Liver (tissue), 3 donors: ENCODE data around the gene EXOSC10.

Experiments
- EGR1 ChIP-seq, 2 donors: IDR thresholded peaks; 2 replicates each; pipeline ENCODE4 v1.6.1; 2016 to 2018; ENCODE audit warnings: antibody characterized with exemption in 2 of 2, low read depth in 2 of 2
- FOXA1 ChIP-seq: IDR thresholded peaks from 2 replicates; pipeline ENCODE4 v1.6.1; 2016; ENCODE audit warnings: antibody characterized with exemption
- FOXA2 ChIP-seq: IDR thresholded peaks from 2 replicates; pipeline ENCODE4 v1.6.1; 2016; ENCODE audit warnings: antibody characterized with exemption
- JUND ChIP-seq, 2 donors: IDR thresholded peaks; 2 replicates each; pipeline ENCODE4 v1.6.1; 2016; ENCODE audit warnings: antibody characterized with exemption in 2 of 2
- MAX ChIP-seq: IDR thresholded peaks from 2 replicates; pipeline ENCODE4 v1.6.1; 2016; ENCODE audit warnings: antibody characterized with exemption
- RAD21 ChIP-seq, 2 donors: IDR thresholded peaks; 2 replicates each; pipeline ENCODE4 v1.6.1; 2016; ENCODE audit warnings: antibody characterized with exemption in 2 of 2, mild to moderate bottlenecking in 2 of 2
- SP1 ChIP-seq: IDR thresholded peaks from 2 replicates; pipeline ENCODE4 v1.6.1; 2018; ENCODE audit warnings: antibody characterized with exemption, mild to moderate bottlenecking
- TAF1 ChIP-seq: conservative IDR thresholded peaks from 2 replicates; pipeline ENCODE4 v1.6.1; 2016; ENCODE audit warnings: antibody characterized with exemption, mild to moderate bottlenecking
- YY1 ChIP-seq: IDR thresholded peaks from 2 replicates; pipeline ENCODE4 v1.6.1; 2016; ENCODE audit warnings: antibody characterized with exemption, mild to moderate bottlenecking
- ZBTB33 ChIP-seq: IDR thresholded peaks from 2 replicates; pipeline ENCODE4 v1.6.1; 2016; ENCODE audit warnings: antibody characterized with exemption
- TF ChIP-seq, protein P1 (sequence below): fragments of 150-350 bp; IDR thresholded peaks from 2 replicates; pipeline ENCODE4 v1.5.1; 2017; ENCODE audit warnings: improper control_type of control experiment, low read depth, low read length; ENCODE audit not compliant: missing input control
- TF ChIP-seq, protein P2 (sequence below): IDR thresholded peaks from 2 replicates; pipeline ENCODE4 v1.6.1; 2016; ENCODE audit warnings: antibody characterized with exemption, mild to moderate bottlenecking
- donor health status: healthy.
- donor health status: healthy.

- TF ChIP-seq EGR1 (IDR thresholded peaks at IDR 0.05; ENCODE audit: low read depth in 2 of 2) (no peak), MAX (no peak), JUND (IDR thresholded peaks at IDR 0.05) (no peak), YY1 (no peak), ZBTB33 (no peak), TAF1 (no peak), RAD21 (IDR thresholded peaks at IDR 0.05) (no peak), SP1 (no peak), FOXA2 (no peak), FOXA1 (no peak)
- TF ChIP-seq, protein P1, sequence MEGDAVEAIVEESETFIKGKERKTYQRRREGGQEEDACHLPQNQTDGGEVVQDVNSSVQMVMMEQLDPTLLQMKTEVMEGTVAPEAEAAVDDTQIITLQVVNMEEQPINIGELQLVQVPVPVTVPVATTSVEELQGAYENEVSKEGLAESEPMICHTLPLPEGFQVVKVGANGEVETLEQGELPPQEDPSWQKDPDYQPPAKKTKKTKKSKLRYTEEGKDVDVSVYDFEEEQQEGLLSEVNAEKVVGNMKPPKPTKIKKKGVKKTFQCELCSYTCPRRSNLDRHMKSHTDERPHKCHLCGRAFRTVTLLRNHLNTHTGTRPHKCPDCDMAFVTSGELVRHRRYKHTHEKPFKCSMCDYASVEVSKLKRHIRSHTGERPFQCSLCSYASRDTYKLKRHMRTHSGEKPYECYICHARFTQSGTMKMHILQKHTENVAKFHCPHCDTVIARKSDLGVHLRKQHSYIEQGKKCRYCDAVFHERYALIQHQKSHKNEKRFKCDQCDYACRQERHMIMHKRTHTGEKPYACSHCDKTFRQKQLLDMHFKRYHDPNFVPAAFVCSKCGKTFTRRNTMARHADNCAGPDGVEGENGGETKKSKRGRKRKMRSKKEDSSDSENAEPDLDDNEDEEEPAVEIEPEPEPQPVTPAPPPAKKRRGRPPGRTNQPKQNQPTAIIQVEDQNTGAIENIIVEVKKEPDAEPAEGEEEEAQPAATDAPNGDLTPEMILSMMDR = no peak
- TF ChIP-seq, protein P2, sequence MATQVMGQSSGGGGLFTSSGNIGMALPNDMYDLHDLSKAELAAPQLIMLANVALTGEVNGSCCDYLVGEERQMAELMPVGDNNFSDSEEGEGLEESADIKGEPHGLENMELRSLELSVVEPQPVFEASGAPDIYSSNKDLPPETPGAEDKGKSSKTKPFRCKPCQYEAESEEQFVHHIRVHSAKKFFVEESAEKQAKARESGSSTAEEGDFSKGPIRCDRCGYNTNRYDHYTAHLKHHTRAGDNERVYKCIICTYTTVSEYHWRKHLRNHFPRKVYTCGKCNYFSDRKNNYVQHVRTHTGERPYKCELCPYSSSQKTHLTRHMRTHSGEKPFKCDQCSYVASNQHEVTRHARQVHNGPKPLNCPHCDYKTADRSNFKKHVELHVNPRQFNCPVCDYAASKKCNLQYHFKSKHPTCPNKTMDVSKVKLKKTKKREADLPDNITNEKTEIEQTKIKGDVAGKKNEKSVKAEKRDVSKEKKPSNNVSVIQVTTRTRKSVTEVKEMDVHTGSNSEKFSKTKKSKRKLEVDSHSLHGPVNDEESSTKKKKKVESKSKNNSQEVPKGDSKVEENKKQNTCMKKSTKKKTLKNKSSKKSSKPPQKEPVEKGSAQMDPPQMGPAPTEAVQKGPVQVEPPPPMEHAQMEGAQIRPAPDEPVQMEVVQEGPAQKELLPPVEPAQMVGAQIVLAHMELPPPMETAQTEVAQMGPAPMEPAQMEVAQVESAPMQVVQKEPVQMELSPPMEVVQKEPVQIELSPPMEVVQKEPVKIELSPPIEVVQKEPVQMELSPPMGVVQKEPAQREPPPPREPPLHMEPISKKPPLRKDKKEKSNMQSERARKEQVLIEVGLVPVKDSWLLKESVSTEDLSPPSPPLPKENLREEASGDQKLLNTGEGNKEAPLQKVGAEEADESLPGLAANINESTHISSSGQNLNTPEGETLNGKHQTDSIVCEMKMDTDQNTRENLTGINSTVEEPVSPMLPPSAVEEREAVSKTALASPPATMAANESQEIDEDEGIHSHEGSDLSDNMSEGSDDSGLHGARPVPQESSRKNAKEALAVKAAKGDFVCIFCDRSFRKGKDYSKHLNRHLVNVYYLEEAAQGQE = no peak
These were observed 7.9 kb upstream of the EXOSC10 start for GRCh38 chr1:11107599-11107998.
